ENCODE results near the gene ASXL1. TPM values are rescaled to one million over a fixed set of nuclear protein-coding genes. Genes with fewer than 3 reads are reported as not detected.

ASXL1 gene
- total and polyA plus RNA-seq, 2 donors (not counting 1 experiment from before 2014, with no cell fraction given) = 93.0 to 180 TPM

DNA sequence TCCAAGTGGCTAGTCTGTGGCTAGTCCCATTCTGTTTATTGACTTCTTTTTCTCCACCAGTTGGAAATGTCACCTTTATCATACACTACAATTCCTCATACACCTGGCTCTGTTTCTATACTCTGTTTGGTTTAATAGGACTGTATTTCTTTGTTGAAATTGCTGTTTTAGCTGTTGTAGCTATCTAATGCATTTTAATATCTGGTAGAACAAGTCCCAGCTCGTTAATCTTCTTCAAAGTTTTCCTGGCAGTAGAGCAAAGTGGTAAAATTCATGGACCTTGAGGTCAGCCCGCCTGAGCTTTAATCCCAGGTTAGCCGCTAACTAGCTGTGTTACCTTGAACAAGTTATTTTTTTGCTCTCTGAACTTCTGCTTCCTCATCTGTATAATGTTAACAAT is 9.9 kb upstream of the ASXL1 start:
- WGBS (ENCODE audit: insufficient coverage) = 83% methylated on average over 1 of the region's 3 CpGs
- Histone ChIP-seq H3K79me2 (ENCODE audit: control insufficient read depth, insufficient read depth, low read length) (no peaks in the 10 kb centered on the region), H3K9ac (ENCODE audit: low read length) (no peak overlapping the region), H3K4me3 (ENCODE audit: control extremely low read depth in 1 of 5, extremely low read depth in 1 of 5, insufficient read depth in 1 of 5, low read depth in 2 of 5, low read length in 4 of 5) (no peak overlapping the region), H2AFZ (ENCODE audit: insufficient read depth, low read depth, low read length, poor library complexity, severe bottlenecking) (no peak overlapping the region), H3K4me1 (ENCODE audit: control insufficient read depth in 2 of 2, insufficient read depth in 2 of 2, low read length in 2 of 2) (peaks cover 0 to 14% of the 10 kb centered on the region in 2 donors), H3K27me3 (replicated peaks in 1 of 4; ENCODE audit: control extremely low read depth in 1 of 4, control insufficient read depth in 3 of 4, insufficient read depth in 4 of 4, low read length in 3 of 4) (no peaks in the 10 kb centered on the region), H3K9me3 (ENCODE audit: control extremely low read depth in 1 of 3, control insufficient read depth in 2 of 3, insufficient read depth in 1 of 3, low read length in 2 of 3) (no peaks in the 10 kb centered on the region), H3K27ac (ENCODE audit: low read length in 2 of 2) (no peak overlapping the region), H4K20me1 (ENCODE audit: control insufficient read depth, insufficient read depth, low read length, poor library complexity, severe bottlenecking) (no peaks in the 10 kb centered on the region), H3K36me3 (replicated peaks in 1 of 2; ENCODE audit: control extremely low read depth in 1 of 2, control insufficient read depth in 1 of 2, extremely low read depth in 1 of 2, insufficient read depth in 2 of 2, low read length in 1 of 2) (no peaks in the 10 kb centered on the region), H3K4me2 (replicated peaks; ENCODE audit: low read depth, low read length, poor library complexity, severe bottlenecking) (no peak overlapping the region)
- DNase-seq (no peak), ATAC-seq (ENCODE audit: low read depth) (no peak)
- Mint-ChIP-seq H3K4me1 (peaks cover 12% of the 10 kb centered on the region), H3K27ac (no peak overlapping the region), H3K9me3 (ENCODE audit: insufficient read depth) (no peaks in the 10 kb centered on the region), H3K4me3 (no peak overlapping the region), H3K27me3 (no peaks in the 10 kb centered on the region)
- CTCF ChIA-PET = no interaction called here
- POLR2A ChIA-PET = no interaction called here
- TF ChIP-seq, protein P1, sequence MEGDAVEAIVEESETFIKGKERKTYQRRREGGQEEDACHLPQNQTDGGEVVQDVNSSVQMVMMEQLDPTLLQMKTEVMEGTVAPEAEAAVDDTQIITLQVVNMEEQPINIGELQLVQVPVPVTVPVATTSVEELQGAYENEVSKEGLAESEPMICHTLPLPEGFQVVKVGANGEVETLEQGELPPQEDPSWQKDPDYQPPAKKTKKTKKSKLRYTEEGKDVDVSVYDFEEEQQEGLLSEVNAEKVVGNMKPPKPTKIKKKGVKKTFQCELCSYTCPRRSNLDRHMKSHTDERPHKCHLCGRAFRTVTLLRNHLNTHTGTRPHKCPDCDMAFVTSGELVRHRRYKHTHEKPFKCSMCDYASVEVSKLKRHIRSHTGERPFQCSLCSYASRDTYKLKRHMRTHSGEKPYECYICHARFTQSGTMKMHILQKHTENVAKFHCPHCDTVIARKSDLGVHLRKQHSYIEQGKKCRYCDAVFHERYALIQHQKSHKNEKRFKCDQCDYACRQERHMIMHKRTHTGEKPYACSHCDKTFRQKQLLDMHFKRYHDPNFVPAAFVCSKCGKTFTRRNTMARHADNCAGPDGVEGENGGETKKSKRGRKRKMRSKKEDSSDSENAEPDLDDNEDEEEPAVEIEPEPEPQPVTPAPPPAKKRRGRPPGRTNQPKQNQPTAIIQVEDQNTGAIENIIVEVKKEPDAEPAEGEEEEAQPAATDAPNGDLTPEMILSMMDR (IDR thresholded peaks at IDR 0.05) = no peak
- TF ChIP-seq EZH2 (IDR thresholded peaks at IDR 0.05; ENCODE audit: borderline replicate concordance, insufficient read depth, low read depth, low read length, poor library complexity, severe bottlenecking) = no peak
- intact Hi-C loops (cut with micrococcal nuclease) = no loop called here

- intact Hi-C loops (cut with micrococcal nuclease) = no loop called here
- no peak overlapping the region for H3K4me3 ChIP-seq (ENCODE audit: control extremely low read depth in 1 of 5, extremely low read depth in 1 of 5, insufficient read depth in 1 of 5, low read depth in 2 of 5, low read length in 4 of 5)
- no peaks in the 10 kb centered on the region for H4K20me1 ChIP-seq (ENCODE audit: control insufficient read depth, insufficient read depth, low read length, poor library complexity, severe bottlenecking)
- H3K27ac ChIP-seq (ENCODE audit: low read length in 2 of 2) = no peak overlapping the region
- no peaks in the 10 kb centered on the region for H3K9me3 ChIP-seq (ENCODE audit: control extremely low read depth in 1 of 3, control insufficient read depth in 2 of 3, insufficient read depth in 1 of 3, low read length in 2 of 3)
- H3K27ac Mint-ChIP-seq = peak overlapping the region; percentile 64
- H3K27me3 ChIP-seq (replicated peaks in 1 of 4; ENCODE audit: control extremely low read depth in 1 of 4, control insufficient read depth in 3 of 4, insufficient read depth in 4 of 4, low read length in 3 of 4) = no peaks in the 10 kb centered on the region
- H3K27me3 Mint-ChIP-seq = no peaks in the 10 kb centered on the region
- H3K4me3 Mint-ChIP-seq = no peak overlapping the region
- ChIA-PET CTCF (interaction anchor here (1.0 to 1.5 kb wide), 2 partner anchors 14 kb away, joined by 3 to 4 read pairs; no protein-coding TSS in a partner anchor), POLR2A (interaction anchor here (0.7 kb wide), 1 partner anchor 99 kb away, joined by 5 read pairs; no protein-coding TSS in a partner anchor)
- DNase-seq (no peak), ATAC-seq (ENCODE audit: low read depth) (no peak)
- H3K4me2 ChIP-seq (replicated peaks; ENCODE audit: low read depth, low read length, poor library complexity, severe bottlenecking) = no peak overlapping the region
- no peaks in the 10 kb centered on the region for H3K9me3 Mint-ChIP-seq (ENCODE audit: insufficient read depth)
- peaks cover 27% of the 10 kb centered on the region for H3K4me1 Mint-ChIP-seq
- TF ChIP-seq EZH2 (IDR thresholded peaks at IDR 0.05; ENCODE audit: borderline replicate concordance, insufficient read depth, low read depth, low read length, poor library complexity, severe bottlenecking) = no peak
- TF ChIP-seq, protein P1 (IDR thresholded peaks at IDR 0.05) = no peak
- no peak overlapping the region for H3K9ac ChIP-seq (ENCODE audit: low read length)
- H3K36me3 ChIP-seq (replicated peaks in 1 of 2; ENCODE audit: control extremely low read depth in 1 of 2, control insufficient read depth in 1 of 2, extremely low read depth in 1 of 2, insufficient read depth in 2 of 2, low read length in 1 of 2) = no peaks in the 10 kb centered on the region
- no peak overlapping the region for H2AFZ ChIP-seq (ENCODE audit: insufficient read depth, low read depth, low read length, poor library complexity, severe bottlenecking)
- H3K4me1 ChIP-seq (ENCODE audit: control insufficient read depth in 2 of 2, insufficient read depth in 2 of 2, low read length in 2 of 2) = peaks cover 8 to 32% of the 10 kb centered on the region in 2 donors
- no peaks in the 10 kb centered on the region for H3K79me2 ChIP-seq (ENCODE audit: control insufficient read depth, insufficient read depth, low read length)
- WGBS (ENCODE audit: insufficient coverage) = 67% methylated on average over 3 of the region's 3 CpGs
Measured at GRCh38 chr20:32350421-32350820, 7.7 kb upstream of the ASXL1 start.
